CD4-positive, alpha-beta memory T cell (primary cell): ENCODE data around the gene GRIN3A. TPM values are rescaled to one million over a fixed set of nuclear protein-coding genes. Genes with fewer than 3 reads are reported as not detected.

ENCODE experiments used
- CTCF ChIA-PET: fragments of 350-600 bp; sonication (Branson Sonifier 250); formaldehyde crosslinking; loops from one replicate; lab custom pipeline; 2021; ENCODE audit warnings: inconsistent platforms; ENCODE audit not compliant: partially characterized antibody; lab: Charles Lee
- POLR2A ChIA-PET: fragments of 350-600 bp; sonication (Branson Sonifier 250); formaldehyde crosslinking; loops from one replicate; lab custom pipeline; 2021; ENCODE audit not compliant: partially characterized antibody; lab: Charles Lee
- DNase-seq, 5 donors: peaks; one replicate each; pipeline versions ENCODE4 v3.0.0 to v3.0.0-alpha.2; 2020 to 2022; ENCODE audit warnings: mixed read lengths in 1 of 5
- H3K27ac ChIP-seq: one replicate; pipeline ENCODE4 v1.7.0; 2013; ENCODE audit warnings: low read depth, low read length
- H3K27me3 ChIP-seq: 2 replicates; pipeline ENCODE4 v1.7.0; 2013; ENCODE audit warnings: mild to moderate bottlenecking, low read length, moderate library complexity; ENCODE audit not compliant: insufficient read depth
- H3K36me3 ChIP-seq: 2 replicates; pipeline ENCODE4 v1.7.0; 2013; ENCODE audit warnings: mild to moderate bottlenecking, low read length, moderate library complexity; ENCODE audit not compliant: insufficient read depth
- H3K4me1 ChIP-seq: 2 replicates; pipeline ENCODE4 v1.7.0; 2013; ENCODE audit warnings: mild to moderate bottlenecking, low read length, moderate library complexity; ENCODE audit not compliant: insufficient read depth
- H3K4me3 ChIP-seq, 2 donors: one replicate each; pipeline ENCODE4 v1.7.0; 2013; ENCODE audit warnings: low read length in 2 of 2, mild to moderate bottlenecking in 1 of 2
- H3K9me3 ChIP-seq, 2 donors: one replicate each; pipeline ENCODE4 v1.7.0; 2013; ENCODE audit warnings: low read length in 2 of 2, control low read depth in 1 of 2; ENCODE audit not compliant: control insufficient read depth in 1 of 2
- H3K27ac Mint-ChIP-seq, 7 donors: one replicate each; pipeline ENCODE4 v1.8.0; 2020 to 2021; ENCODE audit warnings: mixed read lengths in 7 of 7, mild to moderate bottlenecking in 6 of 7, inconsistent platforms in 3 of 7, moderate library complexity in 3 of 7
- H3K27me3 Mint-ChIP-seq, 2 donors: one replicate each; pipeline ENCODE4 v1.8.0; 2020 to 2021; ENCODE audit warnings: mixed read lengths in 2 of 2
- H3K36me3 Mint-ChIP-seq, 2 donors: one replicate each; pipeline ENCODE4 v1.8.0; 2020 to 2021; ENCODE audit warnings: mixed read lengths in 2 of 2, inconsistent platforms in 1 of 2, mild to moderate bottlenecking in 1 of 2
- H3K4me1 Mint-ChIP-seq, 4 donors: one replicate each; pipeline ENCODE4 v1.8.0; 2020 to 2021; ENCODE audit warnings: mixed read lengths in 4 of 4, mild to moderate bottlenecking in 1 of 4
- H3K4me3 Mint-ChIP-seq, 8 donors: one replicate each; pipeline ENCODE4 v1.8.0; 2020 to 2021; ENCODE audit warnings: mixed read lengths in 8 of 8, mild to moderate bottlenecking in 7 of 8, moderate library complexity in 6 of 8, inconsistent platforms in 3 of 8
- H3K9me3 Mint-ChIP-seq, 8 donors: one replicate each; pipeline ENCODE4 v1.8.0; 2020 to 2021; ENCODE audit warnings: mixed read lengths in 8 of 8, mild to moderate bottlenecking in 5 of 8, inconsistent platforms in 3 of 8, moderate library complexity in 1 of 8
- intact Hi-C: fragments of 100-400 bp; cut with micrococcal nuclease; formaldehyde crosslinking; loops from one replicate; pipeline ENCODE4 v1.15.1; 2023
- polyA plus RNA-seq, 2 donors: library from polyadenylated mRNA; unstranded; fragments of 300-500 nt; fragmentation: Illumina TruSeq; gene quantifications; one replicate each; pipeline ENCODE4 v1.2.3, GENCODE V29; 2021
- total RNA-seq, 2 experiments: library from RNA; stranded (reverse); gene quantifications; one replicate each; pipeline ENCODE4 v1.2.3, GENCODE V29; 2021

Gene GRIN3A
- total and polyA plus RNA-seq, 4 experiments from 2014 or later: 0.08 to 0.12 (median 0.08) TPM; not detected in 1

- Histone ChIP-seq H3K4me3 (no peak overlapping the region), H3K36me3 (no peaks in the 10 kb centered on the region), H3K27ac (no peak overlapping the region), H3K9me3 (no peaks in the 10 kb centered on the region), H3K27me3 (no peaks in the 10 kb centered on the region), H3K4me1 (no peaks in the 10 kb centered on the region)
- Mint-ChIP-seq H3K4me1 (no peaks in the 10 kb centered on the region), H3K27me3 (peaks cover 0 to 4% of the 10 kb centered on the region in 2 donors), H3K9me3 (peaks cover 0 to 3% (median 0%) of the 10 kb centered on the region in 8 donors), H3K4me3 (no peak overlapping the region), H3K27ac (no peak overlapping the region), H3K36me3 (no peaks in the 10 kb centered on the region)
- ChIA-PET POLR2A (no interaction called here), CTCF (no interaction called here)
- no peak for DNase-seq
- intact Hi-C loops: no loop called here
These were observed 20.3 kb downstream of the GRIN3A start for GRCh38 chr9:101718192-101718591.

- no peak overlapping the region for H3K27ac ChIP-seq
- no peak overlapping the region for H3K4me3 ChIP-seq
- H3K36me3 Mint-ChIP-seq: no peaks in the 10 kb centered on the region
- H3K4me1 Mint-ChIP-seq: no peaks in the 10 kb centered on the region
- DNase-seq: no peak
- no peaks in the 10 kb centered on the region for H3K4me1 ChIP-seq
- ChIA-PET CTCF (no interaction called here), POLR2A (no interaction called here)
- H3K4me3 Mint-ChIP-seq: no peak overlapping the region
- H3K27me3 Mint-ChIP-seq: peaks cover 0 to 8% of the 10 kb centered on the region in 2 donors
- intact Hi-C loops: no loop called here
- no peak overlapping the region for H3K27ac Mint-ChIP-seq
- H3K9me3 ChIP-seq: no peaks in the 10 kb centered on the region
- H3K9me3 Mint-ChIP-seq: peaks cover 0 to 3% (median 0%) of the 10 kb centered on the region in 8 donors
- no peaks in the 10 kb centered on the region for H3K27me3 ChIP-seq
- no peaks in the 10 kb centered on the region for H3K36me3 ChIP-seq
These were observed 21.8 kb downstream of the GRIN3A start for GRCh38 chr9:101716629-101717028.

GRCh38 chr9:101711330-101711941, 27.0 kb downstream of the GRIN3A start:
- ChIA-PET POLR2A (no interaction called here), CTCF (interaction anchor here (0.9 kb wide), 1 partner anchor 12 kb away, joined by 3 read pairs; no protein-coding TSS in a partner anchor)
- Histone ChIP-seq H3K9me3 (no peaks in the 10 kb centered on the region), H3K27me3 (no peaks in the 10 kb centered on the region), H3K36me3 (no peaks in the 10 kb centered on the region), H3K4me3 (no peak overlapping the region), H3K27ac (no peak overlapping the region), H3K4me1 (no peaks in the 10 kb centered on the region)
- Mint-ChIP-seq H3K9me3 (no peaks in the 10 kb centered on the region), H3K4me1 (no peaks in the 10 kb centered on the region), H3K27me3 (peaks cover 9 to 10% of the 10 kb centered on the region in 2 donors), H3K27ac (no peak overlapping the region), H3K4me3 (no peak overlapping the region), H3K36me3 (no peaks in the 10 kb centered on the region)
- DNase-seq: no peak
- intact Hi-C loops: no loop called here

GRCh38 chr9:101708855-101709254, 29.6 kb downstream of the GRIN3A start:
- no peak overlapping the region for H3K27ac Mint-ChIP-seq
- H3K4me1 Mint-ChIP-seq: peaks cover 0 to 7% (median 7%) of the 10 kb centered on the region in 4 donors
- no peaks in the 10 kb centered on the region for H3K36me3 ChIP-seq
- H3K9me3 ChIP-seq: no peaks in the 10 kb centered on the region
- ChIA-PET CTCF (no interaction called here), POLR2A (no interaction called here)
- H3K27ac ChIP-seq: no peak overlapping the region
- no peak overlapping the region for H3K4me3 Mint-ChIP-seq
- no peaks in the 10 kb centered on the region for H3K9me3 Mint-ChIP-seq
- no peak overlapping the region for H3K4me3 ChIP-seq
- no peaks in the 10 kb centered on the region for H3K36me3 Mint-ChIP-seq
- peaks cover 10 to 14% of the 10 kb centered on the region in 2 donors for H3K27me3 Mint-ChIP-seq
- H3K4me1 ChIP-seq: no peaks in the 10 kb centered on the region
- DNase-seq: no peak
- intact Hi-C loops: no loop called here
- H3K27me3 ChIP-seq: no peaks in the 10 kb centered on the region

DNA sequence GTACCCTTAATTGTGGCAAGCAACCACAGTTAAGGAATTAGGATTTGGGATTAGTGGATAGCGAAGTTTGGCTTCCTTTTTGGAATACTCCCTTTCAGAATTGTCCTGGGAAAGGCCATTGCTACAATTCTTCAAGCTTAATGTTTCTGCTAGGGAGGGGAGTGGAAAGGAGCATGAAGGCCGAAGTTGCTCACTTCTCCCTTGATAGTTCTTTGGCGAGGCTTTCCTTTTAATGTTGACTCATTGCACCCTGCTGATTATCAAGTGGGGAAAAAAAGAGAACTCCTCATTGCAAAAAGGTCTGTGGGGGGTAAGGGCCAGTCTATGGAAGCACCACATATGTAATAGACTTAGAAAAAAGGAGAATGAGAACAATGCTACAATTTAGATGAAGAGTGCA, 30.7 kb downstream of the GRIN3A start:
- H3K4me3 ChIP-seq: no peak overlapping the region
- Mint-ChIP-seq H3K4me1 (peaks cover 0 to 7% (median 7%) of the 10 kb centered on the region in 4 donors), H3K9me3 (no peaks in the 10 kb centered on the region), H3K27ac (no peak overlapping the region), H3K4me3 (no peak overlapping the region), H3K36me3 (no peaks in the 10 kb centered on the region), H3K27me3 (peaks cover 10 to 14% of the 10 kb centered on the region in 2 donors)
- no peak for DNase-seq
- H3K36me3 ChIP-seq: no peaks in the 10 kb centered on the region
- intact Hi-C loops: no loop called here
- no peaks in the 10 kb centered on the region for H3K27me3 ChIP-seq
- CTCF ChIA-PET: no interaction called here
- POLR2A ChIA-PET: no interaction called here
- H3K27ac ChIP-seq: no peak overlapping the region
- no peaks in the 10 kb centered on the region for H3K9me3 ChIP-seq
- H3K4me1 ChIP-seq: no peaks in the 10 kb centered on the region

DNA sequence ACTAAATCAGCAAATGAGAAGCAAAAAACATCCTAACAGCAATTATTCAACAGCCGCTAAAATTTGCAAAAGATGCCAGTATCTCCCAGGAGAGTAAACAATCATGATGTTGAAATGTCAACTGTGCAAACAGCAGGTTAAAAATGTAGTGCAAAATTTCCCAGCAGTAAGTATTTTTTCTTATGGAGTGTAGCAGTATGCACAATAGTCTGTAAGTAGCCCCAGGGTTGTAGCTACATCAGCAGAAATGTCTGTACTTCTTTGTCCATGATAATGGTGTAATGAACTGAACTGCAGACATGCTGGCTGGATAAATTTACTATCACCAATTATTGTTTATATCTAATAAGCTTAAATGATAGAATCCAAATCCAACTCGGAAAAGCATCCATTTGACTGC, 31.4 kb downstream of the GRIN3A start:
- no peak for DNase-seq
- H3K4me1 Mint-ChIP-seq: peaks cover 0 to 7% (median 7%) of the 10 kb centered on the region in 4 donors
- POLR2A ChIA-PET: no interaction called here
- H3K27me3 Mint-ChIP-seq: peaks cover 9 to 10% of the 10 kb centered on the region in 2 donors
- Histone ChIP-seq H3K27ac (no peak overlapping the region), H3K4me3 (no peak overlapping the region), H3K9me3 (no peaks in the 10 kb centered on the region), H3K4me1 (no peaks in the 10 kb centered on the region), H3K27me3 (no peaks in the 10 kb centered on the region), H3K36me3 (no peaks in the 10 kb centered on the region)
- H3K36me3 Mint-ChIP-seq: no peaks in the 10 kb centered on the region
- no peaks in the 10 kb centered on the region for H3K9me3 Mint-ChIP-seq
- CTCF ChIA-PET: interaction anchor here (1.3 kb wide), 1 partner anchor 12 kb away, joined by 3 read pairs; no protein-coding TSS in a partner anchor
- H3K27ac Mint-ChIP-seq: no peak overlapping the region
- H3K4me3 Mint-ChIP-seq: no peak overlapping the region
- intact Hi-C loops: no loop called here

- intact Hi-C loops: no loop called here
- H3K4me3 ChIP-seq: no peak overlapping the region
- POLR2A ChIA-PET: no interaction called here
- peaks cover 0 to 7% (median 7%) of the 10 kb centered on the region in 4 donors for H3K4me1 Mint-ChIP-seq
- peak overlapping the region in 1 of 7 donors; percentile 5 for H3K27ac Mint-ChIP-seq
- H3K36me3 ChIP-seq: no peaks in the 10 kb centered on the region
- H3K27me3 ChIP-seq: no peaks in the 10 kb centered on the region
- H3K9me3 Mint-ChIP-seq: peaks cover 0 to 3% (median 0%) of the 10 kb centered on the region in 8 donors
- H3K27ac ChIP-seq: no peak overlapping the region
- H3K4me3 Mint-ChIP-seq: peak overlapping the region in 1 of 8 donors; percentile 3
- no peak for DNase-seq
- H3K27me3 Mint-ChIP-seq: peaks cover 8 to 9% of the 10 kb centered on the region in 2 donors
- CTCF ChIA-PET: interaction anchor here (1.3 kb wide), 1 partner anchor 13 kb away, joined by 3 read pairs; no protein-coding TSS in a partner anchor
- H3K9me3 ChIP-seq: no peaks in the 10 kb centered on the region
- no peaks in the 10 kb centered on the region for H3K4me1 ChIP-seq
- H3K36me3 Mint-ChIP-seq: no peaks in the 10 kb centered on the region
These were observed 32.1 kb downstream of the GRIN3A start for GRCh38 chr9:101706261-101706798.
